Suprapubic skin (tissue), 4 donors: ENCODE measurements around the gene USP31. TPM values are rescaled to one million over a fixed set of nuclear protein-coding genes. Genes with fewer than 3 reads are reported as not detected.
A peak's percentile ranks its signal among the peaks of the same experiment; 100 is the strongest.

Experiments
- DNase-seq, 2 donors: peaks; one replicate each; pipeline ENCODE4 v3.0.0-alpha.2; 2019; ENCODE audit warnings: low spot score in 2 of 2
- H3K27ac ChIP-seq: fragments of 200-600 bp; sonication (generic); one replicate; pipeline ENCODE4 v1.5.1; 2019
- H3K27me3 ChIP-seq: fragments of 200-600 bp; sonication (generic); one replicate; pipeline ENCODE4 v1.5.1; 2019
- H3K36me3 ChIP-seq: fragments of 200-600 bp; sonication (generic); one replicate; pipeline ENCODE4 v1.5.1; 2019
- H3K4me1 ChIP-seq: fragments of 200-600 bp; sonication (generic); one replicate; pipeline ENCODE4 v1.5.1; 2019
- H3K4me3 ChIP-seq: fragments of 200-600 bp; sonication (generic); one replicate; pipeline ENCODE4 v1.5.1; 2019; ENCODE audit warnings: mild to moderate bottlenecking
- H3K9me3 ChIP-seq: fragments of 200-600 bp; sonication (generic); one replicate; pipeline ENCODE4 v1.5.1; 2019
- EP300 ChIP-seq: sonication (generic); formaldehyde crosslinking; IDR thresholded peaks from one replicate; pipeline ENCODE4 v1.6.1; 2017; ENCODE audit warnings: antibody characterized with exemption
- POLR2A ChIP-seq, 2 donors: fragments of 450-650 bp; IDR thresholded peaks; one replicate each; pipeline ENCODE4 v1.6.1; 2017; ENCODE audit warnings: antibody characterized with exemption in 2 of 2, mild to moderate bottlenecking in 2 of 2, moderate library complexity in 2 of 2
- POLR2AphosphoS5 ChIP-seq, 3 donors: sonication (generic); formaldehyde crosslinking; IDR thresholded peaks; one replicate each; pipeline ENCODE4 v1.6.1; 2017; ENCODE audit warnings: antibody characterized with exemption in 3 of 3
- WGBS: methylation state at CpG from one replicate; pipeline ENCODE4 v1.1.5; 2018; 5-methylcytosine and 5-hydroxymethylcytosine counted together
- total RNA-seq, 4 donors: library from RNA; depleted of rRNA; stranded (reverse); fragments of >200 nt; gene quantifications; one replicate each; pipeline ENCODE4 v1.1.0, GENCODE V29; 2016
- TF ChIP-seq, protein P1 (sequence below), 2 donors: fragments of 200-600 bp in 1 of 2; fragments of 450-650 bp in 1 of 2; sonication (generic) in 1 of 2; IDR thresholded peaks; one replicate each; pipeline ENCODE4 v1.5.1; 2016 to 2019; ENCODE audit warnings: antibody characterized with exemption in 2 of 2, mild to moderate bottlenecking in 1 of 2, moderate library complexity in 1 of 2

Gene USP31
- total RNA-seq, 4 donors from 2014 or later, result 22.0 to 44.7 (median 31.2) TPM

DNA sequence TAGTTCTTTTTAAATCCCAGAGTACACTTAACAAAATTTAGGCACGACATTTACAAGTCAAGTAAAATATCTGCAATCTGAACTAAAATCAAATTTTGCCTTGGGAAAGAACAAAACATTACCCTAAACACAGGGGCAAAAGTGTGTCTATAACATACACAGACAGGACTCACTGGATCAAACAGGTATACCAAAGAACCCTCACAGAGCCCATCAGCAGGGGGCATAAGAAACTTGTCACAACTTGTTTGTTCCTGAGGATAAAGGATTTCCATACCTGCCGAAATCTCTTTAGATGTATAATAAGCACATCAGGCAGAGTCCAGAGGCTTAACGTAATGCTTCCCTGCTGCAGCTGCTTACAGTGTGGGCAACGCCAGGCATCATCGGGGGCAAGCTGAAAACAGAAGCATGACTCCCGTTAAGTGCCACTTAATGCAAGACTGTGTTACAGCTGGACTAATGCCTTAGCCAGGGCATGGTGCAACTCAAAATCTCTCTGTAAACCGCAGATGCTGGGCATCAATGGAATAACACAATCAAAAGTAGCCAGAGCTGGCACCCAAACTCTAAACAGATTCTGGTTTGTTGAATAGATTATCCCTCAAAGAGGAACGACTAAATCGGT, 67.0 kb downstream of the USP31 start:
- WGBS, result 80% methylated on average over 9 of the region's 9 CpGs
- no peak for DNase-seq
- no peak for TF ChIP-seq EP300
- TF ChIP-seq POLR2AphosphoS5 (IDR thresholded peaks at IDR 0.05), result no peak
- TF ChIP-seq, protein P1, sequence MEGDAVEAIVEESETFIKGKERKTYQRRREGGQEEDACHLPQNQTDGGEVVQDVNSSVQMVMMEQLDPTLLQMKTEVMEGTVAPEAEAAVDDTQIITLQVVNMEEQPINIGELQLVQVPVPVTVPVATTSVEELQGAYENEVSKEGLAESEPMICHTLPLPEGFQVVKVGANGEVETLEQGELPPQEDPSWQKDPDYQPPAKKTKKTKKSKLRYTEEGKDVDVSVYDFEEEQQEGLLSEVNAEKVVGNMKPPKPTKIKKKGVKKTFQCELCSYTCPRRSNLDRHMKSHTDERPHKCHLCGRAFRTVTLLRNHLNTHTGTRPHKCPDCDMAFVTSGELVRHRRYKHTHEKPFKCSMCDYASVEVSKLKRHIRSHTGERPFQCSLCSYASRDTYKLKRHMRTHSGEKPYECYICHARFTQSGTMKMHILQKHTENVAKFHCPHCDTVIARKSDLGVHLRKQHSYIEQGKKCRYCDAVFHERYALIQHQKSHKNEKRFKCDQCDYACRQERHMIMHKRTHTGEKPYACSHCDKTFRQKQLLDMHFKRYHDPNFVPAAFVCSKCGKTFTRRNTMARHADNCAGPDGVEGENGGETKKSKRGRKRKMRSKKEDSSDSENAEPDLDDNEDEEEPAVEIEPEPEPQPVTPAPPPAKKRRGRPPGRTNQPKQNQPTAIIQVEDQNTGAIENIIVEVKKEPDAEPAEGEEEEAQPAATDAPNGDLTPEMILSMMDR (IDR thresholded peaks at IDR 0.05), result no peak
- no peak for TF ChIP-seq POLR2A (IDR thresholded peaks at IDR 0.05)
- Histone ChIP-seq H3K36me3 (peaks cover 32% of the 10 kb centered on the region), H3K4me1 (peaks cover 16% of the 10 kb centered on the region), H3K4me3 (no peak overlapping the region), H3K27ac (no peak overlapping the region), H3K27me3 (no peaks in the 10 kb centered on the region), H3K9me3 (no peaks in the 10 kb centered on the region)

- peak overlapping the region; percentile 51 for H3K27ac ChIP-seq
- 64% methylated on average over 6 of the region's 6 CpGs for WGBS
- peaks cover 33% of the 10 kb centered on the region for H3K36me3 ChIP-seq
- no peaks in the 10 kb centered on the region for H3K27me3 ChIP-seq
- H3K9me3 ChIP-seq, result no peaks in the 10 kb centered on the region
- no peak for TF ChIP-seq EP300
- TF ChIP-seq, protein P1 (IDR thresholded peaks at IDR 0.05), result no peak
- TF ChIP-seq POLR2AphosphoS5 (IDR thresholded peaks at IDR 0.05), result no peak
- TF ChIP-seq POLR2A (IDR thresholded peaks at IDR 0.05), result no peak
- no peak overlapping the region for H3K4me3 ChIP-seq
- H3K4me1 ChIP-seq, result peaks cover 16% of the 10 kb centered on the region
- no peak for DNase-seq
Measured at GRCh38 chr16:23081675-23082119, 67.6 kb downstream of the USP31 start.

DNA sequence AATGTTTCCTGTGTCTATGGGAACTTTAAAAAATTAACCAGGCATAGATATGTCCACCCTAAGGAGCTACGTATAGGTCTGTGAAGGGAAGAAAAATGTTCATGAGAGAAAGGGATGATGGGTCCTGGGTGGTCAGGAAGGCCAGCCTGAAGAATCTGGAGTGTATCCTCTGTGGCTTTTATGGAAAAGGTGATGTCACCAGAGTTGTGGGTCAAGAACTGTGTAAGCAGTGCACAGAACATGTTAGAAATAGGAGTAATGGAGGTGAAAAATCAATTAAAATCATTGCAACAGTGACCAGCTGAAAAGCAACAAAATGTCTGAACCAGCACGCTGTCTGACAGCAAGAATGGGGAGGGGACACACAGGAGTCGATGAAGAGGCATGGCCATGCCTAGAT, 68.5 kb downstream of the USP31 start:
- no peak for DNase-seq
- peaks cover 35% of the 10 kb centered on the region for H3K36me3 ChIP-seq
- no peaks in the 10 kb centered on the region for H3K27me3 ChIP-seq
- TF ChIP-seq EP300 (no peak), POLR2A (IDR thresholded peaks at IDR 0.05) (no peak), POLR2AphosphoS5 (IDR thresholded peaks at IDR 0.05) (no peak)
- TF ChIP-seq, protein P1 (IDR thresholded peaks at IDR 0.05), result no peak
- H3K9me3 ChIP-seq, result no peaks in the 10 kb centered on the region
- no peak overlapping the region for H3K4me3 ChIP-seq
- H3K4me1 ChIP-seq, result peaks cover 16% of the 10 kb centered on the region
- H3K27ac ChIP-seq, result no peak overlapping the region
- 95% methylated on average over 3 of the region's 3 CpGs for WGBS

DNA sequence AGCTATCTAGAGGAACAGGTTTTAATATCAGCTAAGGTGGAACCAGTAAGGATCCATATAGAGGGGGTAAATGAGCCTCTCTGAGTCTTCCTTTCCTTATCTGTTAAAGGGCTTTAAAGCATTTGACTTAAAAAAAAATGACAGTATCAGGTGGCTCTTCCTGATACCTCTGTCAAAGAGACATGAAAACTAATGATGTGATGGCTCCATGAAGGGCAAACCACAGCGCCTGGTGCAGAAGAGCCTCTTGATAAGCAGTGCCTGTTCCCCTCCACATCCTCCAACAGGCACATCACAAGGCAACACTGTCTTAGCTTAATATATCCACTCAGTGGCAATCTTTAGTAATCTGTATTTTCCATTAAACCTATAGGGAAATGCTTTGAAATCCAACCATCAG, 68.9 kb downstream of the USP31 start:
- H3K36me3 ChIP-seq, result peaks cover 36% of the 10 kb centered on the region
- H3K9me3 ChIP-seq, result no peaks in the 10 kb centered on the region
- TF ChIP-seq EP300, result no peak
- TF ChIP-seq POLR2A (IDR thresholded peaks at IDR 0.05), result no peak
- no peak for TF ChIP-seq POLR2AphosphoS5 (IDR thresholded peaks at IDR 0.05)
- TF ChIP-seq, protein P1 (IDR thresholded peaks at IDR 0.05), result no peak
- no peaks in the 10 kb centered on the region for H3K27me3 ChIP-seq
- no peak for DNase-seq
- 93% methylated on average over 1 of the region's 1 CpG for WGBS
- H3K4me1 ChIP-seq, result peaks cover 16% of the 10 kb centered on the region
- no peak overlapping the region for H3K4me3 ChIP-seq
- no peak overlapping the region for H3K27ac ChIP-seq

GRCh38 chr16:23079675-23080301, 69.5 kb downstream of the USP31 start:
- Histone ChIP-seq H3K27ac (no peak overlapping the region), H3K4me1 (peaks cover 16% of the 10 kb centered on the region), H3K4me3 (no peak overlapping the region), H3K27me3 (no peaks in the 10 kb centered on the region), H3K9me3 (no peaks in the 10 kb centered on the region), H3K36me3 (peaks cover 39% of the 10 kb centered on the region)
- TF ChIP-seq, protein P1 (IDR thresholded peaks at IDR 0.05), result no peak
- TF ChIP-seq EP300 (no peak), POLR2AphosphoS5 (IDR thresholded peaks at IDR 0.05) (no peak), POLR2A (IDR thresholded peaks at IDR 0.05) (no peak)
- no peak for DNase-seq
- 53% methylated on average over 10 of the region's 13 CpGs for WGBS
